Activated naive CD4-positive, alpha-beta T cell treated with anti-CD3 and anti-CD28 coated beads, Interleukin-2, amount 50 U/mL, for 24 hours (primary cell): ENCODE results near the gene ARHGAP10.

ENCODE experiments used
- H3K27ac Mint-ChIP-seq: one replicate; pipeline ENCODE4 v1.8.0; 2021; ENCODE audit warnings: mild to moderate bottlenecking, mixed read lengths
- H3K27me3 Mint-ChIP-seq: one replicate; pipeline ENCODE4 v1.8.0; 2021; ENCODE audit warnings: mixed read lengths
- H3K36me3 Mint-ChIP-seq: one replicate; pipeline ENCODE4 v1.8.0; 2021; ENCODE audit warnings: mixed read lengths
- H3K4me1 Mint-ChIP-seq: one replicate; pipeline ENCODE4 v1.8.0; 2021; ENCODE audit warnings: mixed read lengths
- H3K4me3 Mint-ChIP-seq: one replicate; pipeline ENCODE4 v1.8.0; 2021; ENCODE audit warnings: mild to moderate bottlenecking, mixed read lengths
- H3K9me3 Mint-ChIP-seq: one replicate; pipeline ENCODE4 v1.8.0; 2021; ENCODE audit warnings: mixed read lengths

Gene ARHGAP10

GRCh38 chr4:147749811-147750321 is 18.0 kb downstream of the ARHGAP10 start:
- Mint-ChIP-seq H3K4me1 (no peaks in the 10 kb centered on the region), H3K27ac (no peak overlapping the region), H3K27me3 (peaks cover 2% of the 10 kb centered on the region), H3K4me3 (no peak overlapping the region), H3K36me3 (no peaks in the 10 kb centered on the region), H3K9me3 (no peaks in the 10 kb centered on the region)

DNA sequence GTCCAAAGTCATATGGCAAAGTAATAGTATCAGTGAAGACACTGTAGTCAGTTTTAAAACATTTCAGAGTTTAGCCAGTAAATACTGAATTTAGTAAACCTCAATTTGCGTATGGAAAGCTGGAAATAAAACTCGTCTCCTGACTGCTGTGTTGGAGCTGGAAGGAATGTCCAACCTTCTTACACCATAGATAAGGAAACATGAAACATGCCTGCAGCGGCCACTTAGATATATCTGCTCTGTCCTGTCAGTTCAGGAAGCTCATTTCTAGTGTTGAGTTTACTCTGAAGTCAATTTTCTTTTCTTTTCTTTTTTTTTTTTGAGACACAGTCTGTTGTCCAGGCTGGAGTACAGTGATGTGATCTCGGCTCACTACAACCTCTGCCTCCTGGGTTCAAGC is 21.2 kb downstream of the ARHGAP10 start:
- H3K36me3 Mint-ChIP-seq: no peaks in the 10 kb centered on the region
- H3K4me1 Mint-ChIP-seq: no peaks in the 10 kb centered on the region
- no peak overlapping the region for H3K27ac Mint-ChIP-seq
- H3K27me3 Mint-ChIP-seq: no peaks in the 10 kb centered on the region
- no peak overlapping the region for H3K4me3 Mint-ChIP-seq
- no peaks in the 10 kb centered on the region for H3K9me3 Mint-ChIP-seq

DNA sequence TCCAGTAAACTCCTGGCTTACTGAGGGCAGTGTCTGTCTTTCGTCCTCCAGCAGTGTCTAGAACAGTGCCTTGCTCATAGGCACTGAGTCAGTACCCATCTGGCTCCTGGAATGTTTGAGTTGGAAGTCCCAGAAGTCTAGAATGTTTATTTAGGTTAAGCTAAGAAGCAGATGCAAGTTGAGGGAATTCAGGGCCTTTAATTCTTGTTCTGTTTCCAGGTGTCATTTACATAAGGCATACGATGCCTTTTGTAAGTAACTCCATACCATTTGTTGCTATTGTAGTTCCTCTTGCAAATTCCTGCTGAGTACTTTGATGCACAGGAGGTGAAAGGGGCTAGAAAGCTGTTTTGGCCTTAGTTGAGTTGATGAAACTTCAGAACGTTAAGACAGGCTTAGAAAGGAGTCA is 22.2 kb downstream of the ARHGAP10 start:
- Mint-ChIP-seq H3K9me3 (no peaks in the 10 kb centered on the region), H3K36me3 (no peaks in the 10 kb centered on the region), H3K4me1 (no peaks in the 10 kb centered on the region), H3K27ac (no peak overlapping the region), H3K4me3 (no peak overlapping the region), H3K27me3 (no peaks in the 10 kb centered on the region)

- H3K4me3 Mint-ChIP-seq: no peak overlapping the region
- H3K27ac Mint-ChIP-seq: no peak overlapping the region
- no peaks in the 10 kb centered on the region for H3K9me3 Mint-ChIP-seq
- H3K27me3 Mint-ChIP-seq: no peaks in the 10 kb centered on the region
- no peaks in the 10 kb centered on the region for H3K36me3 Mint-ChIP-seq
- H3K4me1 Mint-ChIP-seq: no peaks in the 10 kb centered on the region
These were observed 23.8 kb downstream of the ARHGAP10 start for GRCh38 chr4:147755561-147756295.

GRCh38 chr4:147756417-147756816 is 24.5 kb downstream of the ARHGAP10 start:
- H3K9me3 Mint-ChIP-seq: no peaks in the 10 kb centered on the region
- H3K36me3 Mint-ChIP-seq: no peaks in the 10 kb centered on the region
- H3K4me3 Mint-ChIP-seq: no peak overlapping the region
- H3K27me3 Mint-ChIP-seq: no peaks in the 10 kb centered on the region
- no peak overlapping the region for H3K27ac Mint-ChIP-seq
- H3K4me1 Mint-ChIP-seq: no peaks in the 10 kb centered on the region

DNA sequence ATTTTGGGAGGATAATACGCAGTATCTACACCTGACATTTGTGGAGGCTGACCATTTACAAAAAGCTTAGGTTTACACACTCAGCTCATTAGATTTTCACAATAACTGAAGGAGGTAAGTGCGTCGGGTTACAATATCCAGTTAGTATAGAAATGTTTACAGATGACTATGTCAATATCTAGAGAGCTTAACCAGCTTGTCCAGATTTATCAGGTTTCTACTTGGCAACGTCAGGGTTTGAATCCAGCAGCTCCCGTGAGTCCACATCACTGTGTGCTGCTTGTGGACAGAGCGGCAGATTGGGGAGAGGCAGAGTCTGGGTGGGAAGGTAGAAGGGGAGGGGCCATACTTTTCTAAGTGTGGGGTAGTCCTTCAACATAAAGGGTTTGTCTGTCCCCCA is 28.3 kb downstream of the ARHGAP10 start:
- Mint-ChIP-seq H3K27me3 (no peaks in the 10 kb centered on the region), H3K4me1 (no peaks in the 10 kb centered on the region), H3K9me3 (no peaks in the 10 kb centered on the region), H3K36me3 (no peaks in the 10 kb centered on the region), H3K27ac (no peak overlapping the region), H3K4me3 (no peak overlapping the region)

DNA sequence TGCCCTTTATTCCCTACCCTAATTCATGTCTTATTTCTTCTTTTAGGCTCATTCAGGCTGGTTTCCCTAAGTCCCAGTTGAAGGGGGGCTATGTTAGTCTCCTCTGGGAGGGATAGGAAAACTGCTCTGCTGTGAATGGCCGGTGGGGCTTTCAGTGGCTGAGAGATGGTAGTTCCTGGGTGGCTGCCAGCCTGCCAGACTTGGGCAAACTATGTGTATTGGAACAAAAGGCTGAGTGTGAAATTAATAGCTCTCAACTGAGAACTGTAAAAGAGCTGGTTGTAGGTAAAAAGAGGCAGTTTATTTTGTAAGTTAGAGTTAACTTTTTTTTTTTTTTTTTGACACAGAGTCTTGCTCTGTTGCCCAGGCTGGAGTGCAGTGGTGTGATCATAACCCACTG is 28.8 kb downstream of the ARHGAP10 start:
- Mint-ChIP-seq H3K36me3 (no peaks in the 10 kb centered on the region), H3K27me3 (no peaks in the 10 kb centered on the region), H3K4me3 (no peak overlapping the region), H3K27ac (no peak overlapping the region), H3K9me3 (no peaks in the 10 kb centered on the region), H3K4me1 (no peaks in the 10 kb centered on the region)

GRCh38 chr4:147761218-147761883 is 29.5 kb downstream of the ARHGAP10 start:
- Mint-ChIP-seq H3K4me3 (no peak overlapping the region), H3K36me3 (no peaks in the 10 kb centered on the region), H3K4me1 (no peaks in the 10 kb centered on the region), H3K9me3 (no peaks in the 10 kb centered on the region), H3K27me3 (no peaks in the 10 kb centered on the region), H3K27ac (no peak overlapping the region)

- Mint-ChIP-seq H3K4me3 (no peak overlapping the region), H3K27me3 (no peaks in the 10 kb centered on the region), H3K9me3 (no peaks in the 10 kb centered on the region), H3K4me1 (no peaks in the 10 kb centered on the region), H3K36me3 (no peaks in the 10 kb centered on the region), H3K27ac (no peak overlapping the region)
These were observed 32.4 kb downstream of the ARHGAP10 start for GRCh38 chr4:147764337-147764736.

DNA sequence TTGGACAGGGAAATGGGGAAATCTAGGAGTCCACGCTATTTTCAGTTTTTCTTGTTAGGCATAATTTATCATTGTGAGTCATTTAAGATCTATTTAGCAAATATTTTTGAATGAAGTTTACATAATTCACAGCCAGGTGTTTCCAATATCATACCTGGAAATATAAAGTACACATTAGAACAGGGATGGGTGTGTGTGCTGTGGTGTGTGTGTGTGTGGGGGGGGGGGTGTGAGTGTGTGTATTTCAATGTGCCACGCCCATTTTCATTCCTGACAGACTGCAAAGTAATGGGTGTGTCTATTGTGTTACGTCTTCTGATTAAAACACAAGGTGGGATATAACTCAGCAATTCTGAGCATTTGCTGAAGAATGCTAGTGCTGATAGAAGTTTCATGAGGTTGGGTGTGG is 33.2 kb downstream of the ARHGAP10 start:
- H3K4me1 Mint-ChIP-seq: no peaks in the 10 kb centered on the region
- no peak overlapping the region for H3K4me3 Mint-ChIP-seq
- H3K27ac Mint-ChIP-seq: no peak overlapping the region
- H3K9me3 Mint-ChIP-seq: no peaks in the 10 kb centered on the region
- no peaks in the 10 kb centered on the region for H3K27me3 Mint-ChIP-seq
- no peaks in the 10 kb centered on the region for H3K36me3 Mint-ChIP-seq

DNA sequence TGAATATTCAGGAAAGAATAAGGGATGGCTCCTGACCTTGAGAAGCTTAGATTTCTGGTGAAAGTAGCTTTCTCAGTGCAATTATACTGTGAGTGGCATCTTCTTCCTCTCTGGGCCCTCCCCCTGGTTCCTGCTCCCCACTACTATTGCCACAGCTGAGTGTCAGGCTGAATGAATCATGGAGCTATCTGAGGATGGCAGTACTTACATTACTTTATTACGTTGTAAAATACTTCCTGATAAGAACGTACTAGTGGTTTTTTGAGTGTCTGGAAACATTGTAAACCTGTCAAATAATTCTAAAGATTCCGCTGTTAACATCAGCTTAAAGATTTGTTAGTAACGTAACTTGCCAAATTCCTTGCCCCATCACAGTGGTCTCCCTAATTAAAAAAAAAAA is 36.2 kb downstream of the ARHGAP10 start:
- Mint-ChIP-seq H3K4me3 (no peak overlapping the region), H3K4me1 (no peaks in the 10 kb centered on the region), H3K27ac (no peak overlapping the region), H3K36me3 (no peaks in the 10 kb centered on the region), H3K27me3 (no peaks in the 10 kb centered on the region), H3K9me3 (no peaks in the 10 kb centered on the region)

DNA sequence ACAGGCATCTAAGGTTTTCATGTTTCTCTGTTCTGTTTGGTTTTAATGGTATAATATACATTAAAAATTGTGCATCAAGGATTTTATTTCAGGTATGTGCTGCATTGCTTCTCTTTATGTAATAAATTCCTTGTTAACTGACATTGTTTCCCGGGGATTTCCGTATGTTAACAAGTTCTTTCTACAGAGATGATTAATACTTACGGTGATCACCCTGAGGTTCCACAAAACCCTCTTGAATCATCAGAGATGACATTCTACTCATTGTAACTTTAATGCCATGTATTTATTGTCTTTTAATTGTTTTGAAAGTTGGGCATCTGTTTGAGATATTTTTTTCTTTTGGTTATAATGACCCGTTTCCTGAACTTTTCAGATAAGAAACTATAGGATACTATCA is 37.5 kb downstream of the ARHGAP10 start:
- H3K4me1 Mint-ChIP-seq: no peaks in the 10 kb centered on the region

DNA sequence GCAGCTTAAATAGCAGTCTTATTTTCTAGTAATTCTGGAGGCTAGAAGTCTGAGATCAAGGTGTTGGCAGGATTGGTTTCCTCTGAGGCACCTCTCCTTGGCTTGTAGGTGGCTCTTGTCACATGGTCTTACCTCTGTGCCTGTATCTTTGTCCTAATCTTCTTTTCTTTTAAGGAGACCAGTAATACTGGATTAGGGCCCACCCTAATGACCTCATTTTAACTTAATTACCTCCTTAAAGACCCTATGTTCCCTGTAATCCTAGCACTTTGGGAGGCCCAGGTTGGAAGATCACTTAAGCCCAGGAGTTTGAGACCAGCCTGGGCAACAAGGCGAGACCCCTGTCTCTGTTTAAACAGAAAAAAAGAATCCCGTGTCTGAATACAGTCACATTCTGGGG is 38.9 kb downstream of the ARHGAP10 start:
- Mint-ChIP-seq H3K36me3 (no peaks in the 10 kb centered on the region), H3K4me1 (no peaks in the 10 kb centered on the region), H3K27ac (no peak overlapping the region)

More for the DNA sequence above, 37.5 kb downstream of the ARHGAP10 start:
- no peaks in the 10 kb centered on the region for H3K27me3 Mint-ChIP-seq
- H3K27ac Mint-ChIP-seq: no peak overlapping the region
- H3K9me3 Mint-ChIP-seq: no peaks in the 10 kb centered on the region
- H3K4me3 Mint-ChIP-seq: no peak overlapping the region
- H3K36me3 Mint-ChIP-seq: no peaks in the 10 kb centered on the region

GRCh38 chr4:147772056-147772455 is 40.2 kb downstream of the ARHGAP10 start:
- Mint-ChIP-seq H3K4me3 (no peak overlapping the region), H3K27ac (no peak overlapping the region), H3K9me3 (no peaks in the 10 kb centered on the region), H3K27me3 (no peaks in the 10 kb centered on the region), H3K36me3 (no peaks in the 10 kb centered on the region), H3K4me1 (no peaks in the 10 kb centered on the region)

More for the DNA sequence above, 38.9 kb downstream of the ARHGAP10 start:
- Mint-ChIP-seq H3K4me3 (no peak overlapping the region), H3K27me3 (no peaks in the 10 kb centered on the region), H3K9me3 (no peaks in the 10 kb centered on the region)

GRCh38 chr4:147772459-147772969 is 40.6 kb downstream of the ARHGAP10 start:
- no peaks in the 10 kb centered on the region for H3K36me3 Mint-ChIP-seq
- H3K4me3 Mint-ChIP-seq: no peak overlapping the region
- no peaks in the 10 kb centered on the region for H3K9me3 Mint-ChIP-seq
- H3K27ac Mint-ChIP-seq: no peak overlapping the region
- H3K4me1 Mint-ChIP-seq: no peaks in the 10 kb centered on the region
- H3K27me3 Mint-ChIP-seq: no peaks in the 10 kb centered on the region
